GM06990 (cell line): Measurements from ENCODE around the gene AUTS2.

Experiments used
- DNase-seq: peaks from one replicate; pipeline ENCODE4 v3.0.0-alpha.2; 2011; ENCODE audit not compliant: insufficient read length; ENCODE audit errors: extremely low read depth
- H3K27me3 ChIP-seq: replicated peaks from 2 replicates; pipeline ENCODE4 v1.6.0; 2011; ENCODE audit warnings: low read length; ENCODE audit not compliant: control insufficient read depth, insufficient read depth
- H3K36me3 ChIP-seq: 2 replicates; pipeline ENCODE4 v1.5.1; 2011; ENCODE audit warnings: low read length; ENCODE audit not compliant: control insufficient read depth, insufficient read depth
- H3K4me3 ChIP-seq: replicated peaks from 2 replicates; pipeline ENCODE4 v1.5.1; 2011; ENCODE audit warnings: low read depth, mild to moderate bottlenecking, control low read depth, low read length
- TF ChIP-seq, protein P1 (sequence below): IDR thresholded peaks from 2 replicates; pipeline ENCODE4 v1.5.1; 2011; ENCODE audit warnings: low read length, control low read depth, mild to moderate bottlenecking, inconsistent platforms; ENCODE audit not compliant: insufficient read depth, poor library complexity, severe bottlenecking

AUTS2 gene

DNA sequence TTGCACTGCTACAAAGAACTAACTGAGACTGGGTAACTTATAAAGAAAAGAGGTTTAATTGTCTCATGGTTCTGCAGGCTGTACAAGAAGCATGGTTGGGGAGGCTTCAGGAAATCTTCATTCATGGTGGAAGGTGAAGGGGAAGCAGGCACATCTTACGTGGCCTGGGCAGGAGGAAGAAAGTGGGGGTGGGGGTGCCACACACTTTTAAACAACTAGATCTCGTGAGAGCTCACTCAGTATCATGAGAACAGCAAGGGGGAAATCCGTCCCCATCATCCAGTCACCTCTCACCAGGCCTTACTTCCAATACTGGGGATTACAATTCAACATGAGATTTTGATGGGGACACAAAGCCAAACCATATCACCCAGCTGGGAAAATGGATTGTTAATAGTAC lies 281.7 kb downstream of the AUTS2 start:
- DNase-seq: no peak

DNA sequence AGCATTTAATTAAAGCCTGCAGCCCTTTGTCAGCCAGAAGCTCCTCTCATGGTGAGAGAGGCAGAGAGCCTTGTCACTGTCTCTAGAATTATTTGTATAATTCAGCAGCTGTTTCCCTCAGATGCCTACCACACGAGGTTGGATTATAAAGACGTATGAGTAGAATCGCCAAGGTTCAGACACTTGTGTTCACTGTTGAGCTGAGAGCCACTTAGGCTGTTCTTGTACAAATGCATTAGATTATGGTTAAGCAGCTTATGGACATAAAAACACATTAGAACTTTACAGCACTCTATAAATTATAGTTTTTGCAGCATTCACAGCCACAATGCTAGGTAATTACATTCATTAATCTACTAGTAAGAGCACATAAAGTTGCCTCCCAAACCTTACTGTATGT lies 282.6 kb downstream of the AUTS2 start:
- no peak for DNase-seq
- TF ChIP-seq, protein P1, sequence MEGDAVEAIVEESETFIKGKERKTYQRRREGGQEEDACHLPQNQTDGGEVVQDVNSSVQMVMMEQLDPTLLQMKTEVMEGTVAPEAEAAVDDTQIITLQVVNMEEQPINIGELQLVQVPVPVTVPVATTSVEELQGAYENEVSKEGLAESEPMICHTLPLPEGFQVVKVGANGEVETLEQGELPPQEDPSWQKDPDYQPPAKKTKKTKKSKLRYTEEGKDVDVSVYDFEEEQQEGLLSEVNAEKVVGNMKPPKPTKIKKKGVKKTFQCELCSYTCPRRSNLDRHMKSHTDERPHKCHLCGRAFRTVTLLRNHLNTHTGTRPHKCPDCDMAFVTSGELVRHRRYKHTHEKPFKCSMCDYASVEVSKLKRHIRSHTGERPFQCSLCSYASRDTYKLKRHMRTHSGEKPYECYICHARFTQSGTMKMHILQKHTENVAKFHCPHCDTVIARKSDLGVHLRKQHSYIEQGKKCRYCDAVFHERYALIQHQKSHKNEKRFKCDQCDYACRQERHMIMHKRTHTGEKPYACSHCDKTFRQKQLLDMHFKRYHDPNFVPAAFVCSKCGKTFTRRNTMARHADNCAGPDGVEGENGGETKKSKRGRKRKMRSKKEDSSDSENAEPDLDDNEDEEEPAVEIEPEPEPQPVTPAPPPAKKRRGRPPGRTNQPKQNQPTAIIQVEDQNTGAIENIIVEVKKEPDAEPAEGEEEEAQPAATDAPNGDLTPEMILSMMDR: no peak
- Histone ChIP-seq H3K36me3 (no peaks in the 10 kb centered on the region), H3K4me3 (no peak overlapping the region), H3K27me3 (no peaks in the 10 kb centered on the region)

More for the DNA sequence above, 281.7 kb downstream of the AUTS2 start:
- TF ChIP-seq, protein P1: no peak
- H3K4me3 ChIP-seq: no peak overlapping the region
- no peaks in the 10 kb centered on the region for H3K36me3 ChIP-seq
- H3K27me3 ChIP-seq: no peaks in the 10 kb centered on the region

DNA sequence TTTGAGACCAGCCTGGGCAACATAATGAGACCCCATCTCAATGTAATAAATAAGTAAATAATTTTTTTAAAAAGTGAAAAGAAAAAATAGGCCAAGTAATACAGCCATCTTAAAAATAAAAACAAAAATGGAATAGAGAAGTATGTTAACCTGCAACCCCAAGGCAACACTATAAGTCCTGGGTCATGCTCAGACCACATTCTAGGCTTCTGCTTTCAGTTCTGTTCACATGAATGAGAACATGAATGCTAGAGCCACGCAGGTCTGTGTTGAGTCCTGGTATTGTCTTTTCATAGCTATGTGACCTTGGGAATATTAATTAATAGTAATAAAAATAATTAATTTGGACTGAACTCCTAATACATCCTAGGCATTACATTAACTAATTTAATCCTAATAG lies 284.0 kb downstream of the AUTS2 start:
- Histone ChIP-seq H3K27me3 (no peaks in the 10 kb centered on the region), H3K4me3 (no peak overlapping the region), H3K36me3 (no peaks in the 10 kb centered on the region)
- TF ChIP-seq, protein P1: no peak
- no peak for DNase-seq

DNA sequence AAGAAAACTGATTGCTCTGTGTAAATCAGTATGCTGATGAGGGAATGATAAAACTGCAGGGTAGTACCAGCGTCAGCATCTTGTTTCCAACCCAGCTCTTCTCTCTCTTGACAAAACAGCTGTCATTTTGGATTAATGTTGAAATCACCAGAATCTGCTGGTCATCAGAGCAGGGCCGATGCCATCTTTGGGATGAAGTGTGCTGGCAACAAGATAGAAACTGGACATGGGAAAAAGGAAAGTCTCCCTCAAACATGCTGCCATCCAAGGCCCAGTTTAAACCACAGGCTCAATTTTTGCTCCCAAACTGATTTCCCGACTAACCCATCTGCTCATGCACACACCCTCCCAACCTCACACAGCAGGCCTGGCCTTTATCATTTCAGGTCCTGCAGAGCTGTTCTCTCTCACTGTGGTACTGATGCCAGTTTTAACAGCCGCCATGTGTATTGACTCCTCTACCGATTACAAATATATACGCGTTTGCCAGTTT lies 285.2 kb downstream of the AUTS2 start:
- no peak overlapping the region for H3K4me3 ChIP-seq
- no peaks in the 10 kb centered on the region for H3K36me3 ChIP-seq
- DNase-seq: no peak
- no peaks in the 10 kb centered on the region for H3K27me3 ChIP-seq
- TF ChIP-seq, protein P1: no peak

DNA sequence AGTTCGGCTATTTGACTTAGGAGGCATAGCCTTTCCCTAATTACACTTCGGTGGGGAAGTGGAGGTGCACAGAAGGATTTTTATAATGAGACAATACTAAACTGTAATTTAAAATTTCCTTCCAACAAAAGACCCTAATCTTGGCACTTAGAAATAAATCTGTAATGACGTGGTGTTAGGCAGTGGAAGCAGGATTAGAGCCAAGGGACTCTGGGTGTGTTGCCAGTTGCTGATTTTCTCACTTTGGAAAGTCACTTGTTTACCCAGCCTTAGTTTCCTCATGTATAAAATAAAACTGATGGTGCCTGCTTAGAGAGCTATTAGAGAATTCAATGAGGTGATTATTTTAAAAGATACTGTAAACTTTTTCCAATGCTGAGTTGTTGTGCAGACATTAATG lies 287.2 kb downstream of the AUTS2 start:
- TF ChIP-seq, protein P1: no peak
- Histone ChIP-seq H3K27me3 (no peaks in the 10 kb centered on the region), H3K4me3 (no peak overlapping the region), H3K36me3 (no peaks in the 10 kb centered on the region)
- no peak for DNase-seq

DNA sequence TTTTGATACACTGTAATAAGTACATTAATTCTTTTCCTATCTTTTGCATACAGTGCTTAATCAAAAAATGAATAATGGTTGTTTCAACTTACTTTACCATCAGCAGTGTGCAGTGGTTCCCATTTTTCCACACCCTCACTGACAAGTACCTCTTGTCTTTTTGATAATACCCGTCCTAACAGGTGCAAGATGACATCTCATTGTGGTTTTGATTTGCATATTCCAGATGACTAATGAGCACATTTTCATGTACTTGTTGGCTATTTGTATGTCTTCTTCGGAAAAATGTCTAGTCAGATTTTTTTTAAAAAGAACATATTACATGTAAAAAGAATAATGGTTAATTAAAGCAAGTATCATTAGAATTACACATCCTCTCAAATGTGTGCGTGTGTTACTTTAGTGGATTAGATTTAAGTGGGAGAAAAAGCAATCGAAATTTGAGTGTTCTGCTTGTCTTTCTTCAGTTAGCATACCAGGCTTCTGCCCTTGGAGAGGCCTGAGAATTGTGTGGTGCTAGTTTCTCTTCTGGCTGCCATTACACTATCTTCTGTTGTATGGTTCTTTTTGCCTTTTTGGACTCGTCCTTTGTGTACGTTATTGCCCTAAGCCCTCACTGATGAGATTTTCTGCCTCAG lies 291.2 kb downstream of the AUTS2 start:
- Histone ChIP-seq H3K36me3 (no peaks in the 10 kb centered on the region), H3K27me3 (no peaks in the 10 kb centered on the region), H3K4me3 (0 out of 2 replicates have a peak overlapping the region, but pooled peaks have one; percentile 4)
- TF ChIP-seq, protein P1: no peak
- peak; percentile 50 for DNase-seq
